Measurements from ENCODE around the gene PIEZO2.

GRCh38 chr18:10792181-10792580, 357.2 kb downstream of the PIEZO2 start:
- TF ChIP-seq, protein P1, sequence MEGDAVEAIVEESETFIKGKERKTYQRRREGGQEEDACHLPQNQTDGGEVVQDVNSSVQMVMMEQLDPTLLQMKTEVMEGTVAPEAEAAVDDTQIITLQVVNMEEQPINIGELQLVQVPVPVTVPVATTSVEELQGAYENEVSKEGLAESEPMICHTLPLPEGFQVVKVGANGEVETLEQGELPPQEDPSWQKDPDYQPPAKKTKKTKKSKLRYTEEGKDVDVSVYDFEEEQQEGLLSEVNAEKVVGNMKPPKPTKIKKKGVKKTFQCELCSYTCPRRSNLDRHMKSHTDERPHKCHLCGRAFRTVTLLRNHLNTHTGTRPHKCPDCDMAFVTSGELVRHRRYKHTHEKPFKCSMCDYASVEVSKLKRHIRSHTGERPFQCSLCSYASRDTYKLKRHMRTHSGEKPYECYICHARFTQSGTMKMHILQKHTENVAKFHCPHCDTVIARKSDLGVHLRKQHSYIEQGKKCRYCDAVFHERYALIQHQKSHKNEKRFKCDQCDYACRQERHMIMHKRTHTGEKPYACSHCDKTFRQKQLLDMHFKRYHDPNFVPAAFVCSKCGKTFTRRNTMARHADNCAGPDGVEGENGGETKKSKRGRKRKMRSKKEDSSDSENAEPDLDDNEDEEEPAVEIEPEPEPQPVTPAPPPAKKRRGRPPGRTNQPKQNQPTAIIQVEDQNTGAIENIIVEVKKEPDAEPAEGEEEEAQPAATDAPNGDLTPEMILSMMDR (IDR thresholded peaks at IDR 0.05; ENCODE audit: insufficient read depth, low read length, poor library complexity, severe bottlenecking): no peak
- TF ChIP-seq EZH2phosphoT487 (conservative IDR thresholded peaks at IDR 0.05; ENCODE audit: low read length): no peak

Measured in SU-DHL-6 (cell line).